Heart right ventricle (tissue), 16 donors: ENCODE measurements around the gene STK40. TPM values are rescaled to one million over a fixed set of nuclear protein-coding genes. Genes with fewer than 3 reads are reported as not detected.

ENCODE experiments used
- ATAC-seq, 8 donors: fragments of 200-7000 bp; cut with Tn5 transposase; one replicate each; pipeline ENCODE4 v1.9.1; 2020; ENCODE audit warnings: mild to moderate bottlenecking in 8 of 8, moderate library complexity in 8 of 8, moderate number of reproducible peaks in 1 of 8
- DNase-seq, 2 donors: peaks; one replicate each; pipeline ENCODE4 v3.0.0-alpha.2; 2020
- H3K27ac ChIP-seq, 10 donors: fragments of 200-600 bp; sonication (generic) in 2 of 10; one replicate each; pipeline versions ENCODE4 v1.5.0 to v1.8.0; 2020 to 2022; ENCODE audit warnings: mild to moderate bottlenecking in 3 of 10
- H3K27me3 ChIP-seq, 7 donors: fragments of 200-600 bp; one replicate each; pipeline ENCODE4 v1.8.0; 2021 to 2022; ENCODE audit warnings: mild to moderate bottlenecking in 2 of 7
- H3K36me3 ChIP-seq, 9 donors: fragments of 200-600 bp; sonication (generic) in 1 of 9; one replicate each; pipeline versions ENCODE4 v1.5.0 to v1.8.0; 2020 to 2022; ENCODE audit warnings: mild to moderate bottlenecking in 2 of 9
- H3K4me1 ChIP-seq, 9 donors: fragments of 200-600 bp; sonication (generic) in 1 of 9; one replicate each; pipeline versions ENCODE4 v1.5.0 to v1.8.0; 2020 to 2022; ENCODE audit warnings: mild to moderate bottlenecking in 4 of 9
- H3K4me3 ChIP-seq, 10 donors: fragments of 200-600 bp; sonication (generic) in 2 of 10; one replicate each; pipeline versions ENCODE4 v1.5.0 to v1.8.0; 2020 to 2022; ENCODE audit warnings: mild to moderate bottlenecking in 7 of 10, moderate library complexity in 2 of 10
- H3K9me3 ChIP-seq, 11 donors: fragments of 200-600 bp in 10 of 11; sonication (generic) in 2 of 11; one replicate each; pipeline versions ENCODE4 v1.5.0 to v1.8.0; 2013 to 2022; ENCODE audit warnings: mild to moderate bottlenecking in 2 of 11, control low read depth in 1 of 11, moderate library complexity in 1 of 11
- WGBS, 2 donors: extraction: QIAGEN DNeasy Blood & Tissue Kit; methylation state at CpG; one replicate each; pipeline ENCODE4 v1.1.7; 2013; ENCODE audit warnings: inconsistent platforms in 1 of 2; 5-methylcytosine and 5-hydroxymethylcytosine counted together
- intact Hi-C, 10 donors: fragments of 100-400 bp; cut with DNase I; formaldehyde crosslinking; loops; one replicate each; pipeline versions ENCODE4 v1.11.1 to v1.14.2; 2022
- polyA plus RNA-seq, 2 donors: library from polyadenylated mRNA; stranded (reverse); fragments of 200-250 nt; gene quantifications; one replicate each; pipeline ENCODE4 v1.2.3, GENCODE V29; 2013
- total RNA-seq, 10 donors: library from RNA; stranded (reverse); fragmentation: NEBNext Ultra II Directional in 3 of 10; extraction: Animal tissue kit (Norgen Biotek cat#: 25700) in 3 of 10; gene quantifications; one replicate each; pipeline versions ENCODE4 v1.2.1 to v1.2.4, GENCODE V29; 2021 to 2023
- TF ChIP-seq, protein P1 (sequence below), 9 donors: fragments of 200-600 bp; sonication (generic) in 2 of 9; IDR thresholded peaks; one replicate each; pipeline versions ENCODE4 v1.5.0 to v1.8.0; 2021 to 2022; ENCODE audit warnings: antibody characterized with exemption in 9 of 9, mild to moderate bottlenecking in 5 of 9, moderate library complexity in 1 of 9
- donor health status: Arrhythmogenic right ventricular cardiomyopathy.
- donor health status: ischemic (EF 13 %, LVEDD 7.1; RV severe dilation, severe dysfunction).
- donor health status: healthy with polysubstance abuse.
- donor health status: DM: no; HTN: yes; CAD: no.
- donor health status: DM: no; HTN: no; CAD: no.
- donor health status: ischemic (EF 25% LVEDD 6.9; RV normal size, moderate dysfunction).
- donor health status: ischemic (EF 25% LVEDD 5.7; RV mildly dilated, moderate dysfunction).
- donor health status: healthy.
- donor health status: DM: yes; HTN: yes; CAD: no.
- donor health status: Ischemic cardiomyopathy.
- donor health status: ischemic (EF 35%, LVEDD 5.7; RV mildly dilated, moderate dysfunction).
- donor health status: nonischemic (EF 11% LVEDD 7.7; RV severe dilation, severe dysfunction).
- donor health status: DM: yes; HTN: yes; CAD: no.
- donor health status: PGD.
- donor health status: ischemic (EF 29% LVEDD 5.4; RV normal size, mild dysfunction).
- donor health status: nonischemic (EF 23%, LVEDD 6.1; RV moderate dilation, normal function).

STK40 gene
- total and polyA plus RNA-seq, 12 donors: 15.5 to 81.6 (median 57.3) TPM

DNA sequence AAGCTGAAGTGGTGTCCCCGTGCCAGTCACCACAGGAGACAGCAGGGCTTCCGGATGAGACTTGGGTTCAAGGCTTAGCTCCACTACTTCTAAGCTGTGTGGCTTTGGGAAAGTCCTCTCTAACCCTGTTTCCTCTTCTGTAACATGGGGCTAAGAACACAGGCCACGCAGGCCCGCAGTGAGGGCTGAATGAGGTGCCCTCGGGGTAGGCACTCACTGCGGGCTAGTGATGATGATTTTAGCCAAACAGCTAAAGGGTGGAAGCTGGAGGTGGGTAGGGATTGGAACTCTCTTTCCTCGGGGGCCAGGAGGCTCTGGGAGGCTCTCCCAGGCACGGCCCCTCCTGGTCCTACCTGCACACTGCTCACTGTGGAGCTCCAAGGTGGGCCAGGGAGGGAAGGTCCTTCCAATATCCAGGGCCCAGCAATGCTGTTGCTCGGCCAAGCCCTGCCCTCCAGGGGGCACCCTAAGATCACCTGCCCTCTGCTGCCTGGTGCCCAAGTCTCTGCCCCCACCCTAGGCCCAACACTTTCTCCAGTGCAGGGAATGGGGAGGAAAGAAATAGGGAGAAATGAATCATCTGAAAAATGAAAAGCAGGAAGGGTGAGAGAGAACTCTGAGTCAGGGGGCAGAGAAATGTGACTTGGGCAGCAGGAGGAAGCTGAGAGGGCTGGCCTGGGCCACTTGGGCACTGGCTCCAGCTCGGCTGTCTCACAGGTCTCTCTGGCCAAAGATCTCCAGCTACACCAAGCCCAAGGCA is 43.1 kb downstream of the STK40 start:
- peaks cover 2 to 39% (median 24%) of the 10 kb centered on the region in 9 donors for H3K4me1 ChIP-seq
- H3K27me3 ChIP-seq: no peaks in the 10 kb centered on the region
- TF ChIP-seq, protein P1, sequence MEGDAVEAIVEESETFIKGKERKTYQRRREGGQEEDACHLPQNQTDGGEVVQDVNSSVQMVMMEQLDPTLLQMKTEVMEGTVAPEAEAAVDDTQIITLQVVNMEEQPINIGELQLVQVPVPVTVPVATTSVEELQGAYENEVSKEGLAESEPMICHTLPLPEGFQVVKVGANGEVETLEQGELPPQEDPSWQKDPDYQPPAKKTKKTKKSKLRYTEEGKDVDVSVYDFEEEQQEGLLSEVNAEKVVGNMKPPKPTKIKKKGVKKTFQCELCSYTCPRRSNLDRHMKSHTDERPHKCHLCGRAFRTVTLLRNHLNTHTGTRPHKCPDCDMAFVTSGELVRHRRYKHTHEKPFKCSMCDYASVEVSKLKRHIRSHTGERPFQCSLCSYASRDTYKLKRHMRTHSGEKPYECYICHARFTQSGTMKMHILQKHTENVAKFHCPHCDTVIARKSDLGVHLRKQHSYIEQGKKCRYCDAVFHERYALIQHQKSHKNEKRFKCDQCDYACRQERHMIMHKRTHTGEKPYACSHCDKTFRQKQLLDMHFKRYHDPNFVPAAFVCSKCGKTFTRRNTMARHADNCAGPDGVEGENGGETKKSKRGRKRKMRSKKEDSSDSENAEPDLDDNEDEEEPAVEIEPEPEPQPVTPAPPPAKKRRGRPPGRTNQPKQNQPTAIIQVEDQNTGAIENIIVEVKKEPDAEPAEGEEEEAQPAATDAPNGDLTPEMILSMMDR (IDR thresholded peaks at IDR 0.05): peak; percentile 44 to 75 (median 70)
- H3K36me3 ChIP-seq: peaks cover 0 to 84% (median 37%) of the 10 kb centered on the region in 9 donors
- ATAC-seq (peak; percentile 50 to 77 (median 70)), DNase-seq (peak; percentile 39 to 59)
- intact Hi-C loops: loop anchor here in 9 of 10 donors (1.0 to 5.0 kb wide), 3 partner anchors 78 to 80 kb away; no protein-coding TSS in a partner anchor
- no peak overlapping the region for H3K4me3 ChIP-seq
- 80 to 83% methylated on average over 10 of the region's 10 CpGs for WGBS, 2 donors
- H3K27ac ChIP-seq: peak overlapping the region in 3 of 10 donors; percentile 45 to 69 (median 55)
- H3K9me3 ChIP-seq: no peaks in the 10 kb centered on the region

GRCh38 chr1:36341626-36342320 is 44.0 kb downstream of the STK40 start:
- DNase-seq (no peak), ATAC-seq (no peak)
- 85 to 92% methylated on average over 34 of the region's 34 CpGs for WGBS, 2 donors
- no peak overlapping the region for H3K4me3 ChIP-seq
- intact Hi-C loops: loop anchor here in 9 of 10 donors (1.0 to 5.0 kb wide), 3 partner anchors 79 to 81 kb away; no protein-coding TSS in a partner anchor
- peaks cover 0 to 75% (median 30%) of the 10 kb centered on the region in 9 donors for H3K36me3 ChIP-seq
- H3K27me3 ChIP-seq: no peaks in the 10 kb centered on the region
- H3K27ac ChIP-seq: no peak overlapping the region
- H3K9me3 ChIP-seq: no peaks in the 10 kb centered on the region
- TF ChIP-seq, protein P1 (IDR thresholded peaks at IDR 0.05): no peak
- H3K4me1 ChIP-seq: peaks cover 2 to 39% (median 26%) of the 10 kb centered on the region in 9 donors

GRCh38 chr1:36339615-36340014 is 46.1 kb downstream of the STK40 start:
- Histone ChIP-seq H3K27ac (peak overlapping the region in 6 of 10 donors; percentile 31 to 76 (median 69)), H3K9me3 (no peaks in the 10 kb centered on the region), H3K27me3 (no peaks in the 10 kb centered on the region), H3K36me3 (peaks cover 0 to 55% (median 15%) of the 10 kb centered on the region in 9 donors), H3K4me1 (peaks cover 2 to 39% (median 26%) of the 10 kb centered on the region in 9 donors), H3K4me3 (no peak overlapping the region)
- 71 to 84% methylated on average over 9 of the region's 9 CpGs for WGBS, 2 donors
- intact Hi-C loops: loop anchor here in 2 of 10 donors (5.0 kb wide), 1 partner anchor 83 kb away; no protein-coding TSS in a partner anchor
- TF ChIP-seq, protein P1 (IDR thresholded peaks at IDR 0.05): no peak
- DNase-seq (no peak), ATAC-seq (peak in 3 of 8 donors; percentile 11 to 24 (median 13))

DNA sequence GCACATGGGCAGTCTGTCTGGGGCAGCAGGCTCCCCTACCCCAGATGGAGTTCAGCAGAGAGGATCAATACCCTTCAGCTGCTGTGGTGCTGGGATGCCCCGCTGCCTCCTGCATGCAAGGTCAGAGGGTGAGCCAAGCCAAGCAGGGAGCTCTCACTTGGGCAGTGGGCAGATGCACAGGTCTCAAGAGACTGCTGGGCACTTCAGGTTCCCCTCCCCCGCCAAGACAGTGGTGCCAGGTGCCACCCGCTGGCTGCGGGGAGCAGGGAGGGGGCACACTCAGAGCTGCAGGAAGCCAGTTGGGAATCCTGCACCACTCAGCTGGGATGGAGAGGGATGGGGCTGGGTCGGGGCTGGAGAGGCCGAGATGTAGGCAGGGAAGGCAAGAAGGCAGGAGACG is 46.5 kb downstream of the STK40 start:
- intact Hi-C loops: no loop called here
- DNase-seq (no peak), ATAC-seq (peak in 5 of 8 donors; percentile 3 to 27 (median 13))
- H3K27ac ChIP-seq: peak overlapping the region in 7 of 10 donors; percentile 2 to 76 (median 65)
- H3K36me3 ChIP-seq: peaks cover 0 to 51% (median 15%) of the 10 kb centered on the region in 9 donors
- TF ChIP-seq, protein P1 (IDR thresholded peaks at IDR 0.05): no peak
- no peak overlapping the region for H3K4me3 ChIP-seq
- H3K9me3 ChIP-seq: no peaks in the 10 kb centered on the region
- H3K27me3 ChIP-seq: no peaks in the 10 kb centered on the region
- WGBS, 2 donors: 69 to 73% methylated on average over 7 of the region's 7 CpGs
- peaks cover 2 to 39% (median 26%) of the 10 kb centered on the region in 9 donors for H3K4me1 ChIP-seq
